Breast epithelium (tissue), 4 donors: ENCODE measurements around the gene PTGES. TPM values are rescaled to one million over a fixed set of nuclear protein-coding genes. Genes with fewer than 3 reads are reported as not detected.
"Not testable (repeated sequence)": the region's sequence is repeated elsewhere in the genome, so short reads cannot be mapped to it uniquely, and the experiment has no call there.

Experiments
- DNase-seq, 2 donors: peaks; one replicate each; pipeline ENCODE4 v3.0.0-alpha.2; 2019; ENCODE audit warnings: low spot score in 2 of 2
- H3K27ac ChIP-seq, 2 donors: fragments of 200-600 bp; sonication (generic) in 1 of 2; one replicate each; pipeline ENCODE4 v1.5.1; 2016 to 2019; ENCODE audit warnings: mild to moderate bottlenecking in 1 of 2
- H3K27me3 ChIP-seq, 2 donors: fragments of 200-600 bp; sonication (generic) in 1 of 2; one replicate each; pipeline versions ENCODE4 v1.5.1 to v1.6.0; 2017 to 2019; ENCODE audit warnings: control low read depth in 1 of 2, mild to moderate bottlenecking in 1 of 2
- H3K36me3 ChIP-seq: fragments of 200-600 bp; one replicate; pipeline ENCODE4 v1.5.1; 2019
- H3K4me1 ChIP-seq, 2 donors: fragments of 200-600 bp; sonication (generic); one replicate each; pipeline ENCODE4 v1.5.1; 2016 to 2019; ENCODE audit warnings: control low read depth in 1 of 2
- H3K4me3 ChIP-seq, 3 donors: fragments of 200-600 bp; sonication (generic); 1 replicate in 2 of 3; 2 replicates in 1 of 3; pipeline ENCODE4 v1.5.1; 2016 to 2019; ENCODE audit warnings: mild to moderate bottlenecking in 3 of 3, moderate library complexity in 2 of 3
- H3K9me3 ChIP-seq, 2 donors: fragments of 200-600 bp; sonication (generic) in 1 of 2; one replicate each; pipeline ENCODE4 v1.5.1; 2016 to 2019; ENCODE audit warnings: control low read depth in 1 of 2
- POLR2A ChIP-seq: fragments of 450-650 bp; IDR thresholded peaks from one replicate; pipeline ENCODE4 v1.6.1; 2016; ENCODE audit warnings: antibody characterized with exemption, mild to moderate bottlenecking, moderate library complexity
- POLR2AphosphoS5 ChIP-seq, 3 donors: sonication (generic); formaldehyde crosslinking; IDR thresholded peaks; one replicate each; pipeline ENCODE4 v1.6.1; 2017; ENCODE audit warnings: antibody characterized with exemption in 3 of 3
- intact Hi-C: fragments of 100-400 bp; cut with DNase I; formaldehyde crosslinking; loops from one replicate; pipeline ENCODE4 v1.15.1; 2023; ENCODE audit warnings: low total_unique reads
- total RNA-seq, 3 donors: library from RNA; depleted of rRNA; stranded (reverse); fragments of >200 nt; gene quantifications; one replicate each; pipeline ENCODE4 v1.1.0, GENCODE V29; 2016
- TF ChIP-seq, protein P1 (sequence below), 3 donors: fragments of 450-650 bp; IDR thresholded peaks; one replicate each; pipeline ENCODE4 v1.5.1; 2016 to 2017; ENCODE audit warnings: antibody characterized with exemption in 3 of 3, mild to moderate bottlenecking in 3 of 3, moderate library complexity in 3 of 3

PTGES gene
- total RNA-seq, 3 donors from 2014 or later = 21.8 to 36.7 (median 25.3) TPM

DNA sequence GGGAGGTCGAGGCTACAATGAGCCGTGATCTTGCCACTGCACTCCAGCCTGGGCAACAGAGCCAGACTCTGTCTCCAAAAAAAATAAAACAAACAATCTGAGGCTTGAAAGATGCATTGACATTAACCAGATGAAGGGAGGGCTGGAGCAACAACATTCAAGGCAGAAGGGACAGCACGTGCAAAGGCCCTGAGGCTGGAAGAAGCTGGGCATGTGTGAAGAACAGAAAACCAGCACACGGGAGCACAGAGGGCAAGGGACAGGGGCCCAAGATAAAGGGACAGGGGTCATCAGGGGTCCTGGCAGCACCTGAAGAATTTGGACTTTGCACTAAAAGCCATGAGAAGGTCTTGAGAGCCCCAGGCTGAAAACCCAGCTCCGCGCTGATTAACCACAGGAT is 3.3 kb downstream of the PTGES start:
- H3K4me1 ChIP-seq = peaks cover 0 to 13% of the 10 kb centered on the region in 2 donors
- intact Hi-C loops = no loop called here
- no peaks in the 10 kb centered on the region for H3K36me3 ChIP-seq
- peak overlapping the region in 1 of 2 donors; percentile 69 for H3K27ac ChIP-seq
- TF ChIP-seq, protein P1, sequence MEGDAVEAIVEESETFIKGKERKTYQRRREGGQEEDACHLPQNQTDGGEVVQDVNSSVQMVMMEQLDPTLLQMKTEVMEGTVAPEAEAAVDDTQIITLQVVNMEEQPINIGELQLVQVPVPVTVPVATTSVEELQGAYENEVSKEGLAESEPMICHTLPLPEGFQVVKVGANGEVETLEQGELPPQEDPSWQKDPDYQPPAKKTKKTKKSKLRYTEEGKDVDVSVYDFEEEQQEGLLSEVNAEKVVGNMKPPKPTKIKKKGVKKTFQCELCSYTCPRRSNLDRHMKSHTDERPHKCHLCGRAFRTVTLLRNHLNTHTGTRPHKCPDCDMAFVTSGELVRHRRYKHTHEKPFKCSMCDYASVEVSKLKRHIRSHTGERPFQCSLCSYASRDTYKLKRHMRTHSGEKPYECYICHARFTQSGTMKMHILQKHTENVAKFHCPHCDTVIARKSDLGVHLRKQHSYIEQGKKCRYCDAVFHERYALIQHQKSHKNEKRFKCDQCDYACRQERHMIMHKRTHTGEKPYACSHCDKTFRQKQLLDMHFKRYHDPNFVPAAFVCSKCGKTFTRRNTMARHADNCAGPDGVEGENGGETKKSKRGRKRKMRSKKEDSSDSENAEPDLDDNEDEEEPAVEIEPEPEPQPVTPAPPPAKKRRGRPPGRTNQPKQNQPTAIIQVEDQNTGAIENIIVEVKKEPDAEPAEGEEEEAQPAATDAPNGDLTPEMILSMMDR (IDR thresholded peaks at IDR 0.05) = no peak
- no peak for TF ChIP-seq POLR2AphosphoS5 (IDR thresholded peaks at IDR 0.05)
- no peak for TF ChIP-seq POLR2A
- no peak overlapping the region for H3K4me3 ChIP-seq
- H3K9me3 ChIP-seq = no peaks in the 10 kb centered on the region
- no peak for DNase-seq
- H3K27me3 ChIP-seq = no peaks in the 10 kb centered on the region

DNA sequence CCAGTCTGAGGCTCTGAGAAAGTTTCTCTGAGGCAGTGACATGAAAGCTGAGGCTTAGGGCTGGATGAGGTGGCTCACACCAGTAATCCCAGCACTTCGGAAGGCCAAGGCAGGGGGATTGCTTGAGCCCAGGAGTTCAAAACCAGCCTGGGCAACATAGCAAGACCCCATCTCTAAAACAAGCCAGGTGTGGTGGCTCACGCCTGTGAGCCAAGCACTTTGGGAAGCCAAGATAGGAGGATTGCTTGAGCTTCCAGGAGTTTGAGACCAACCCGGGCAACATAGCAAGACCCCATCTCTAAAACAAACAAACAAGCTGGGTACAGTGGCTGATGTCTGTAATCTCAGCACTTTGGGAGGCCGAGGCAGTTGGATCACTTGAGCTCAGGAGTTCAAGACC is 3.8 kb downstream of the PTGES start:
- H3K9me3 ChIP-seq = not testable (repeated sequence)

DNA sequence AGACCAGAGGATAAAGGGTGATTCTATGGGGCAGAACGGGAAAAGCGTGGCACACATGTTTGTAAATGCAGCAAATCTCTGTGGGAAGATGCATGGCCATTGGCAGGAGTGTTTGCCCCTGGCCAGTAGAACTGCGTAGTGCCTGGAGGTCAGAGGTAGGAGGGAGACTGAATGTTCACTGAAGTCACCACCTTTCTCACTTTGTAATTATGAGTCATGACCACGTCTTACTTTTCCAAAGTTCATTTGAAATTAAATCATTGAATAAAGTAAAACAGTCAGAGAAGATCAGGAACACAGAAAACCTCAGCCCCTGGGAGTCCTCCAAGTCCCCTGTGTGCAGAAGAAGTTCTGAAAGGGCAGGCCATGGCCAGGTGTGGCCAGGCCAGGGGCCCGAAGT is 4.6 kb downstream of the PTGES start:
- H3K27ac ChIP-seq = peak overlapping the region in 1 of 2 donors; percentile 69
- no peaks in the 10 kb centered on the region for H3K36me3 ChIP-seq
- H3K4me3 ChIP-seq = no peak overlapping the region
- intact Hi-C loops = no loop called here
- no peaks in the 10 kb centered on the region for H3K9me3 ChIP-seq
- peaks cover 0 to 15% of the 10 kb centered on the region in 2 donors for H3K4me1 ChIP-seq
- DNase-seq = no peak
- no peaks in the 10 kb centered on the region for H3K27me3 ChIP-seq
- TF ChIP-seq, protein P1 (IDR thresholded peaks at IDR 0.05) = no peak
- TF ChIP-seq POLR2AphosphoS5 (IDR thresholded peaks at IDR 0.05) (no peak), POLR2A (no peak)

More for the DNA sequence above, 3.8 kb downstream of the PTGES start:
- Histone ChIP-seq H3K4me1 (peaks cover 0 to 13% of the 10 kb centered on the region in 2 donors), H3K27ac (peak overlapping the region in 1 of 2 donors; percentile 69)
- H3K36me3 ChIP-seq, H3K4me3 ChIP-seq, DNase-seq, intact Hi-C loops, H3K27me3 ChIP-seq: not testable (repeated sequence)

GRCh38 chr9:129746092-129746777 is 6.6 kb downstream of the PTGES start:
- H3K4me1 ChIP-seq = peaks cover 0 to 7% of the 10 kb centered on the region in 2 donors
- no peak for TF ChIP-seq POLR2A
- TF ChIP-seq, protein P1 (IDR thresholded peaks at IDR 0.05) = no peak
- no peak for TF ChIP-seq POLR2AphosphoS5 (IDR thresholded peaks at IDR 0.05)

GRCh38 chr9:129745200-129745599 is 7.6 kb downstream of the PTGES start:
- H3K27ac ChIP-seq = no peak overlapping the region
- H3K4me3 ChIP-seq = no peak overlapping the region
- H3K4me1 ChIP-seq = peaks cover 0 to 7% of the 10 kb centered on the region in 2 donors
- no peaks in the 10 kb centered on the region for H3K36me3 ChIP-seq
- TF ChIP-seq, protein P1 (IDR thresholded peaks at IDR 0.05) = no peak
- TF ChIP-seq POLR2AphosphoS5 (IDR thresholded peaks at IDR 0.05) (no peak), POLR2A (no peak)
- intact Hi-C loops = no loop called here
- H3K9me3 ChIP-seq = no peaks in the 10 kb centered on the region
- H3K27me3 ChIP-seq = no peaks in the 10 kb centered on the region
- DNase-seq = no peak

More at GRCh38 chr9:129746092-129746777, 6.6 kb downstream of the PTGES start:
- intact Hi-C loops = no loop called here
- no peak overlapping the region for H3K4me3 ChIP-seq
- DNase-seq = no peak
- no peaks in the 10 kb centered on the region for H3K36me3 ChIP-seq
- peak overlapping the region in 1 of 2 donors; percentile 25 for H3K27ac ChIP-seq
- no peaks in the 10 kb centered on the region for H3K9me3 ChIP-seq
- no peaks in the 10 kb centered on the region for H3K27me3 ChIP-seq
